Psoas muscle (tissue), 8 donors: Measurements from ENCODE around the gene PGPEP1. TPM values are rescaled to one million over a fixed set of nuclear protein-coding genes. Genes with fewer than 3 reads are reported as not detected.

Experiments used
- ATAC-seq, 4 donors: fragments of 200-7000 bp; cut with Tn5 transposase; one replicate each; pipeline ENCODE4 v1.9.1; 2020; ENCODE audit warnings: moderate library complexity in 3 of 4, mild to moderate bottlenecking in 2 of 4
- DNase-seq, 2 donors: peaks; one replicate each; pipeline ENCODE4 v3.0.0-alpha.2; 2020
- H3K27ac ChIP-seq: fragments of 200-600 bp; one replicate; pipeline ENCODE4 v1.8.0; 2022
- H3K27me3 ChIP-seq, 3 donors: fragments of 200-600 bp in 1 of 3; one replicate each; pipeline versions ENCODE4 v1.6.1 to v1.8.0; 2013 to 2022; ENCODE audit warnings: low read length in 2 of 3, mild to moderate bottlenecking in 2 of 3, moderate library complexity in 1 of 3; ENCODE audit not compliant: insufficient read depth in 3 of 3
- H3K36me3 ChIP-seq, 2 donors: fragments of 200-600 bp in 1 of 2; one replicate each; pipeline versions ENCODE4 v1.6.1 to v1.8.0; 2013 to 2022; ENCODE audit warnings: low read depth in 1 of 2, mild to moderate bottlenecking in 1 of 2, moderate library complexity in 1 of 2; ENCODE audit not compliant: insufficient read depth in 1 of 2
- H3K4me1 ChIP-seq: fragments of 200-600 bp; one replicate; pipeline ENCODE4 v1.8.0; 2022
- H3K4me3 ChIP-seq: fragments of 200-600 bp; one replicate; pipeline ENCODE4 v1.8.0; 2022; ENCODE audit warnings: mild to moderate bottlenecking
- H3K9me3 ChIP-seq: fragments of 200-600 bp; one replicate; pipeline ENCODE4 v1.8.0; 2022
- CTCF ChIP-seq: fragments of 200-600 bp; IDR thresholded peaks from one replicate; pipeline ENCODE4 v1.8.0; 2022; ENCODE audit warnings: antibody characterized with exemption
- WGBS, 3 donors: extraction: QIAGEN DNeasy Blood & Tissue Kit; methylation state at CpG; one replicate each; pipeline versions ENCODE4 v1.1.6 to v1.1.7; 2013; 5-methylcytosine and 5-hydroxymethylcytosine counted together
- intact Hi-C, 2 donors: fragments of 100-400 bp; cut with DNase I; formaldehyde crosslinking; loops; one replicate each; pipeline versions ENCODE4 v1.11.0 to v1.14.2; 2022
- polyA plus RNA-seq, 3 donors: library from polyadenylated mRNA; stranded (reverse); fragments of 200-250 nt; gene quantifications; one replicate each; pipeline ENCODE4 v1.2.3, GENCODE V29; 2013
- total RNA-seq, 4 donors: library from RNA; stranded (reverse); fragmentation: NEBNext Ultra II Directional in 2 of 4; extraction: Animal tissue kit (Norgen Biotek cat#: 25700) in 2 of 4; gene quantifications; one replicate each; pipeline versions ENCODE4 v1.2.1 to v1.2.4, GENCODE V29; 2021 to 2023
- donor health status: healthy with polysubstance abuse.
- donor health status: DM: no; HTN: no; CAD: no; lungs with moderate emphysema.
- donor health status: Bipolar disorder and iron deficiency.
- donor health status: healthy.
- donor health status: DM: yes; HTN: yes; CAD: no.
- donor health status: DM: no; HTN: no; CAD: no.
- donor health status: DM: no; HTN: no; CAD: no.
- donor health status: DM: yes; HTN: yes; CAD: no.

The PGPEP1 gene
- total and polyA plus RNA-seq, 7 donors = 8.0 to 47.8 (median 18.3) TPM

- WGBS, 3 donors = 3 to 6% (median 4%) methylated on average over 9 of the region's 9 CpGs
- H3K4me1 ChIP-seq = peaks cover 22% of the 10 kb centered on the region
- H3K27me3 ChIP-seq = no peaks in the 10 kb centered on the region
- DNase-seq = peak; percentile 89 to 92
- H3K27ac ChIP-seq = peak overlapping the region; percentile 71
- peak; percentile 93 to 98 (median 94) for ATAC-seq
- H3K36me3 ChIP-seq = no peaks in the 10 kb centered on the region
- intact Hi-C loops = no loop called here
- no peaks in the 10 kb centered on the region for H3K9me3 ChIP-seq
- TF ChIP-seq CTCF = peak; percentile 91
- H3K4me3 ChIP-seq = peak overlapping the region; percentile 58
Measured at GRCh38 chr19:18328340-18329034, 11.9 kb upstream of the PGPEP1 start.

- intact Hi-C loops = no loop called here
- peak overlapping the region; percentile 58 for H3K4me3 ChIP-seq
- ATAC-seq (no peak), DNase-seq (no peak)
- no peak for TF ChIP-seq CTCF
- H3K9me3 ChIP-seq = no peaks in the 10 kb centered on the region
- H3K4me1 ChIP-seq = peaks cover 17% of the 10 kb centered on the region
- no peaks in the 10 kb centered on the region for H3K36me3 ChIP-seq
- H3K27ac ChIP-seq = peak overlapping the region; percentile 71
- H3K27me3 ChIP-seq = no peaks in the 10 kb centered on the region
- WGBS, 3 donors = 26 to 47% (median 38%) methylated on average over 6 of the region's 6 CpGs
Measured at GRCh38 chr19:18329035-18329376, 11.4 kb upstream of the PGPEP1 start.

GRCh38 chr19:18330868-18331267, 9.5 kb upstream of the PGPEP1 start:
- 80 to 91% (median 90%) methylated on average over 8 to 9 of the region's 9 CpGs for WGBS, 3 donors
- DNase-seq (no peak), ATAC-seq (no peak)
- Histone ChIP-seq H3K36me3 (no peaks in the 10 kb centered on the region), H3K4me1 (peaks cover 12% of the 10 kb centered on the region), H3K27ac (no peak overlapping the region), H3K9me3 (no peaks in the 10 kb centered on the region), H3K27me3 (no peaks in the 10 kb centered on the region), H3K4me3 (no peak overlapping the region)
- TF ChIP-seq CTCF = no peak
- intact Hi-C loops = loop anchor here in 1 of 2 donors (5.0 kb wide), 1 partner anchor 124 kb away; no protein-coding TSS in a partner anchor

- WGBS, 3 donors = 78 to 83% (median 80%) methylated on average over 15 of the region's 15 CpGs
- no peaks in the 10 kb centered on the region for H3K9me3 ChIP-seq
- DNase-seq (no peak), ATAC-seq (no peak)
- peaks cover 18% of the 10 kb centered on the region for H3K4me1 ChIP-seq
- H3K4me3 ChIP-seq = no peak overlapping the region
- intact Hi-C loops = loop anchor here in 1 of 2 donors (5.0 kb wide), 1 partner anchor 126 kb away; no protein-coding TSS in a partner anchor
- no peak overlapping the region for H3K27ac ChIP-seq
- no peak for TF ChIP-seq CTCF
- H3K36me3 ChIP-seq = no peaks in the 10 kb centered on the region
- no peaks in the 10 kb centered on the region for H3K27me3 ChIP-seq
Measured at GRCh38 chr19:18332917-18333530, 7.4 kb upstream of the PGPEP1 start.
